Prostate gland (tissue), 2 donors: ENCODE measurements around the gene MYO1D.

Experiments
- CTCF ChIP-seq, 4 experiments: fragments of 200-600 bp in 2 of 4; fragments of 450-650 bp in 2 of 4; sonication (generic) in 2 of 4; IDR thresholded peaks; 1 replicate in 3 of 4; 2 replicates in 1 of 4; pipeline ENCODE4 v1.5.1; 2016 to 2019; ENCODE audit warnings: antibody characterized with exemption in 4 of 4, mild to moderate bottlenecking in 2 of 4, moderate library complexity in 2 of 4
- POLR2A ChIP-seq: fragments of 450-650 bp; IDR thresholded peaks from one replicate; pipeline ENCODE4 v1.6.1; 2016; ENCODE audit warnings: antibody characterized with exemption, mild to moderate bottlenecking
- POLR2AphosphoS5 ChIP-seq: sonication (generic); formaldehyde crosslinking; IDR thresholded peaks from one replicate; pipeline ENCODE4 v1.6.1; 2017; ENCODE audit warnings: antibody characterized with exemption

DNA sequence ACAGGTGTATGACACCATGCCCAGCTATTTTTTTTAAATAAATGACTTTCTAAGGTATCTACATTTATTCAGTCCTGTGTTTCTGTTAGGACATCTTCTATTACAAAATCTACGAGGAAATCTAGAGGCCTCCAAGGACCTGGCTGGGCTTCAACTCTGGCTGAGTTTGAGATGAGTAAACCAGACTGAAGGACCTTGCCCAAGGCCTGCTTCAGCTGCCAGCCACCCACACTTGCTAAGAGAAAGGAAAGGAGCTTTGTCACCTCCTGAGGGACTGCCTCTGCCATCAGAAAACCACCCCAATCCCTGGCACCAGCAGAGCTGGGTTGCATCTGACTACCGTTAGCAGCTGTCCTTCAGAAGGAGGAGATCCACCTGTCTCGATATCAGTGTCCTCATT, 1.3 kb upstream of the MYO1D start:
- TF ChIP-seq POLR2A (no peak), POLR2AphosphoS5 (no peak), CTCF (IDR thresholded peaks at IDR 0.05) (no peak)
